Adrenal gland (tissue), 12 donors: Measurements from ENCODE around the gene FGG. TPM values are rescaled to one million over a fixed set of nuclear protein-coding genes. Genes with fewer than 3 reads are reported as not detected.

Experiments used
- DNase-seq, 7 donors: peaks; one replicate each; pipeline ENCODE4 v3.0.0-alpha.2; 2019 to 2020
- H3K27ac ChIP-seq, 5 donors: fragments of 200-600 bp; sonication (generic) in 4 of 5; 1 replicate in 3 of 5; 2 replicates in 2 of 5; pipeline versions ENCODE4 v1.5.1 to v1.8.0; 2016 to 2020; ENCODE audit warnings: mild to moderate bottlenecking in 1 of 5
- H3K27me3 ChIP-seq: fragments of 200-600 bp; 2 replicates; pipeline ENCODE4 v1.8.0; 2021
- H3K36me3 ChIP-seq, 2 donors: fragments of 200-600 bp; replicated peaks in 1 of 2; 1 replicate in 1 of 2; 2 replicates in 1 of 2; pipeline versions ENCODE4 v1.5.1 to v1.8.0; 2018 to 2022
- H3K4me1 ChIP-seq, 2 donors: fragments of 200-600 bp; replicated peaks in 1 of 2; 1 replicate in 1 of 2; 2 replicates in 1 of 2; pipeline versions ENCODE4 v1.5.1 to v1.8.0; 2018 to 2021
- H3K4me3 ChIP-seq, 4 donors: fragments of 200-600 bp; sonication (generic) in 3 of 4; one replicate each; pipeline ENCODE4 v1.5.1; 2016 to 2018
- H3K9me3 ChIP-seq, 3 donors: fragments of 200-600 bp; sonication (generic) in 1 of 3; replicated peaks in 1 of 3; 1 replicate in 2 of 3; 2 replicates in 1 of 3; pipeline versions ENCODE4 v1.5.1 to v1.8.0; 2016 to 2021
- CTCF ChIP-seq, 6 experiments: fragments of 450-650 bp in 4 of 6; fragments of 200-600 bp in 2 of 6; sonication (generic) in 1 of 6; IDR thresholded peaks; 1 replicate in 5 of 6; 2 replicates in 1 of 6; pipeline versions ENCODE4 v1.5.1 to v1.8.0; 2016 to 2021; ENCODE audit warnings: antibody characterized with exemption in 6 of 6, mild to moderate bottlenecking in 2 of 6, moderate library complexity in 1 of 6
- POLR2A ChIP-seq, 2 donors: fragments of 450-650 bp; IDR thresholded peaks; one replicate each; pipeline ENCODE4 v1.6.1; 2017; ENCODE audit warnings: antibody characterized with exemption in 2 of 2, mild to moderate bottlenecking in 2 of 2, moderate library complexity in 1 of 2
- WGBS, 4 donors: extraction: QIAGEN DNeasy Blood & Tissue Kit in 2 of 4; methylation state at CpG; one replicate each; pipeline versions ENCODE4 v1.1.5 to v1.1.7; 2013 to 2017; 5-methylcytosine and 5-hydroxymethylcytosine counted together
- intact Hi-C, 2 donors: fragments of 100-400 bp; cut with DNase I; formaldehyde crosslinking; loops; one replicate each; pipeline versions ENCODE4 v1.14.1 to v1.15.0; 2022 to 2023
- polyA plus RNA-seq, 3 donors: library from polyadenylated mRNA; stranded (reverse); fragments of 200-250 nt in 2 of 3; fragments of 350-450 nt in 1 of 3; fragmentation: Illumina TruSeq in 1 of 3; extraction: RNeasy Lipid Tissue Mini Kit (QIAGEN cat#74804) in 1 of 3; gene quantifications; one replicate each; pipeline ENCODE4 v1.2.3, GENCODE V29; 2013 to 2014
- total RNA-seq, 9 donors: library from RNA; depleted of rRNA in 4 of 9; stranded (reverse); fragments of >200 nt in 4 of 9; fragments of 120-200 nt in 1 of 9; fragmentation: NEBNext Ultra II Directional in 1 of 9; extraction: Animal tissue kit (Norgen Biotek cat#: 25700) in 1 of 9; gene quantifications; one replicate each; pipeline versions ENCODE4 v1.1.0 to v1.2.4, GENCODE V29; 2013 to 2023
- donor health status: healthy with polysubstance abuse.
- donor health status: Bipolar disorder and iron deficiency.
- donor health status: DM: yes; HTN: yes; CAD: no.
- donor health status: DM: no; HTN: no; CAD: no.
- donor health status: DM: no; HTN: no; CAD: no.
- donor health status: DM: yes; HTN: yes; CAD: no.

The FGG gene
- total and polyA plus RNA-seq, 12 donors: 1.7 to 71.2 (median 11.2) TPM; not detected in 1

GRCh38 chr4:154578919-154579318 is 33.5 kb downstream of the FGG start:
- H3K27ac ChIP-seq: no peak overlapping the region
- peaks cover 6% of the 10 kb centered on the region for H3K27me3 ChIP-seq
- no peaks in the 10 kb centered on the region for H3K9me3 ChIP-seq
- WGBS, 4 donors: 57 to 82% (median 68%) methylated on average over 1 of the region's 1 CpG
- no peak overlapping the region for H3K4me3 ChIP-seq
- H3K4me1 ChIP-seq: no peaks in the 10 kb centered on the region
- TF ChIP-seq CTCF (IDR thresholded peaks at IDR 0.05) (no peak), POLR2A (IDR thresholded peaks at IDR 0.05) (no peak)
- intact Hi-C loops: no loop called here
- H3K36me3 ChIP-seq: no peaks in the 10 kb centered on the region
- no peak for DNase-seq

GRCh38 chr4:154577324-154577723 is 35.1 kb downstream of the FGG start:
- WGBS, 4 donors: 62 to 77% (median 65%) methylated on average over 2 of the region's 2 CpGs
- DNase-seq: no peak
- TF ChIP-seq POLR2A (IDR thresholded peaks at IDR 0.05): no peak
- TF ChIP-seq CTCF (IDR thresholded peaks at IDR 0.05): no peak
- no peaks in the 10 kb centered on the region for H3K36me3 ChIP-seq
- intact Hi-C loops: no loop called here
- H3K4me3 ChIP-seq: no peak overlapping the region
- no peaks in the 10 kb centered on the region for H3K4me1 ChIP-seq
- H3K27ac ChIP-seq: no peak overlapping the region
- H3K9me3 ChIP-seq: no peaks in the 10 kb centered on the region
- peaks cover 6% of the 10 kb centered on the region for H3K27me3 ChIP-seq

GRCh38 chr4:154574311-154574710 is 38.1 kb downstream of the FGG start:
- Histone ChIP-seq H3K27ac (no peak overlapping the region), H3K36me3 (no peaks in the 10 kb centered on the region), H3K27me3 (peaks cover 6% of the 10 kb centered on the region), H3K9me3 (no peaks in the 10 kb centered on the region), H3K4me3 (no peak overlapping the region), H3K4me1 (no peaks in the 10 kb centered on the region)
- TF ChIP-seq CTCF (IDR thresholded peaks at IDR 0.05): no peak
- no peak for TF ChIP-seq POLR2A (IDR thresholded peaks at IDR 0.05)
- intact Hi-C loops: no loop called here
- no peak for DNase-seq
- WGBS, 4 donors: 69 to 96% (median 78%) methylated on average over 3 of the region's 3 CpGs

- no peak for TF ChIP-seq POLR2A (IDR thresholded peaks at IDR 0.05)
- no peak for TF ChIP-seq CTCF (IDR thresholded peaks at IDR 0.05)
- H3K36me3 ChIP-seq: no peaks in the 10 kb centered on the region
- no peak for DNase-seq
- H3K9me3 ChIP-seq: no peaks in the 10 kb centered on the region
- H3K27ac ChIP-seq: no peak overlapping the region
- peaks cover 6% of the 10 kb centered on the region for H3K27me3 ChIP-seq
- no peaks in the 10 kb centered on the region for H3K4me1 ChIP-seq
- WGBS, 4 donors: 67 to 82% (median 73%) methylated on average over 5 of the region's 5 CpGs
- intact Hi-C loops: no loop called here
- H3K4me3 ChIP-seq: no peak overlapping the region
Observed at GRCh38 chr4:154573190-154573870, 39.1 kb downstream of the FGG start.
